NCI-H2107 (cell line): Measurements from ENCODE around the gene KRT14.
"Not testable (repeated sequence)": the region's sequence is repeated elsewhere in the genome, so short reads cannot be mapped to it uniquely, and the experiment has no call there.

Source experiments
- DNase-seq: peaks from one replicate; lab custom pipeline; 2025; lab: John Stamatoyannopoulos, UW

Gene KRT14

GRCh38 chr17:41547378-41547841, 39.3 kb downstream of the KRT14 start:
- DNase-seq, result no peak

GRCh38 chr17:41546819-41547218, 39.9 kb downstream of the KRT14 start:
- no peak for DNase-seq

DNA sequence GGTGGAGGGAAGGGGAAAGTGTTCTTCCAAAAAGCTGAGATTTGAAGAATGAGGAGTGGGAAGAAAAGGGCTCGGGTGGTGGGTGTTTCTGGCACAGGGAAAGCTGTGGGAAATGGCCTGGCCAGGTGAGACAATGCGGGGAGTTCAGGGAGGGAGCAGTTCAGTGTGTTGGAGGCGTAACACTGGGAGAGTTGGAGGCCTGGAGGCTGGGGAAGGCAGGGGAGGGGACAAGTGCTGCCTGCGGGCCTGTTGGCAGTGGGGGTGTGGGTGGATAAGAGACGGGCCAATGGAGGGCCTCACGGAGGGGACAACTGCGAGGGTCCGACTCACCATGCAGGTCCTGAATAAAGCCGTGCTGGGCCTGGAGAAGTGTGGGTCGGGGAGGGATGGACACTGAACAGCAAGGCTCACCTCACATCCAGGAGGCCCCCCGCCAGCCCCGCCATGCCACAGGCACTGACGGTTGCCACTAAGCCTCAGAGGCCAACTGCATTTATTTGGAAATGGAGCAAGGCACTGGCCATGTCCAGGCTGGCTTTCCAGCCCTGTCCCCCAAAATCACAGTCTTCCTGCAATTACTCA, 40.8 kb downstream of the KRT14 start:
- no peak for DNase-seq

DNA sequence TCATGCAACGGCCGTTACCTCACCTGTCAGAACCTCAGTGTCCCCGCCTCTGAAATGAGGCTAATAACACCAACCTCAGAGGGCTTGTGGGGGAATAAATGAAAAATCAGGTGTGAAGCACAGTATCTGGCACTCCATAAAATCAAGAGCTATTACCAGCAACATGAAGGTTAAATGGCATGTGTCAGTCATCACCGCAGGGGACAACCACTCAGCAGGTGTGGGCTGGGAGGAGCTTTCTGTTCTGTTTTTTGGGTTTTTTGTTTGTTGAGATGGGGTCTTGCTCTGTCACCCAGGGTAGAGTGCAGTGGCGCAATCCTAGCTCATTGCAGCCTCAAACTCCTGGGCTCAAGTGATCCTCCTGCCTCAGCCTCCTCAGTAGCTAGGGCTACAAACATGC, 41.8 kb downstream of the KRT14 start:
- DNase-seq, result no peak

DNA sequence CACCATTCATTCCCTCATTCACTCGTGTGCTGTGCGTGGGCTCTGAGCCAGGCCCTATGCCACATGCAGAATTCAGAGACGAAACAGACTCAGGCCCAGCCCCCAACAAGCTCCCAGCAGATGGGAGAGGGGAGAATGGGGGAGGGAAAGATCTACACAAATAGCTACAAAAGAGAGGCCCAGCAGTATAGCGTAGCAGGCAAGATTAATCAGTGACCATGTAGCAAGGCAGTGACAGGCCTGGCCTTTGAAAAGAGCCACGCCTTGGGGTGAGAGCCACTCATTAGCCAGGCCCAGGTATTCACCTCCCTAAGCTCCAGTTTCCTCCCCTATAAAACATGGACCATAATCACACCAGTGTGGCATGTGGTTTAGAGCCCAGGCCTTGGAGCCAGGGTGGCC, 42.2 kb downstream of the KRT14 start:
- no peak for DNase-seq

GRCh38 chr17:41542786-41543185, 43.9 kb downstream of the KRT14 start:
- not testable (repeated sequence) for DNase-seq

- no peak for DNase-seq
Measured at GRCh38 chr17:41542357-41542756, 44.3 kb downstream of the KRT14 start.

- DNase-seq, result no peak
Measured at GRCh38 chr17:41540921-41541625, 45.6 kb downstream of the KRT14 start.

DNA sequence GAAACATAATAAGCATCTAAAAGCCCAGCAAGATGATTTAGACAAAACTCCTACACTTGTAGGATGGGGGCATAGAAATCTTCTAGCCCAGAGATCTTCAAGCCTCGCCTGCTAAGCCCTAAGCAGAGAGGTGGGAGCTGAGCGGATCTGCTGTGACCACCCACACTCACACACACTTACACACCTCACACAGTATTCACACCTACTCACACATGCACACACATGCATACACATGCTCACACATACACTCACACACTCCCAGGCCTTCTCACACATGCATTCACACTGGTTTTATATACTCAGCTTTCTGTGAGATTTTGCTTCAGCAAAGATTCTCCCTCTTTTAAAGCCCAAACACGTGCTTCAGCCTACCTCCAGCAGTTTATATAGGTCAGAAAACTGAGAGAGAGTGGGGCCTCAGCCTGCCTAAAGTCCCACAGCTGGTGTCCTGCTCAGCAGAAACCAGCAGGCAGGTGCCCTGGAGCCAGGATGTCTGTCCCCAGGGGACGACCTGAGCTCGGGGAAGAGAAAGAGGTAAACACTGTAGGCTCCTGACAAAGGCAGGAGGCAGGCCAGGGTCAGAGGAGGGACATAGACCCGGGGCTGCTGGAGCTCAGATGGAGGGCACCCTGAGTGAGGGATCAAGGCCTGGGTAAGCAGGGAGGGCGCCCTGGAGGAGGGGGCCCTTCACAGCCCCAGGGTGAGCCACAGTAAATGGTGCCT, 46.6 kb downstream of the KRT14 start:
- DNase-seq, result no peak

- no peak for DNase-seq
Measured at GRCh38 chr17:41539071-41539492, 47.6 kb downstream of the KRT14 start.

DNA sequence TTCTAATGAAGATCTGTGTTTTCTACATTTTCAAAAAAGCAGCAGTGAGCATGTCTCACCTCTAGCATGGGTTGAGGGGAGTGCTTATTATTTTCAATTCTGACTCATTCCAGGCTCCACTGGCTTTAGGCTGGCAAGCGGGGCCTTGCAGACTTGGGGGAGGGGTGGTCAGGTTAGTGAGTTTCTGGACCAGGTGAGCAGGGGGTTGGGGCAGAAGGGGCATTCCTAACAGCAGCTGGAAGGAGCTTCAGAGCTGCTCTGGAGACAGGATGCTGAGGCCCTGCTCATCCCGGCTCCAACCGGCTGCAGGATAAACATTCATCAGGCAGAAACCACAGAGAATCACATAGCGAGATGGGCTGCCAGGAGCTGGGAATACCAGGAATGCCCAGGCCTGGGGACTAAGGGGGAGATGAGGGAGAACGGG, 48.1 kb downstream of the KRT14 start:
- DNase-seq, result no peak

GRCh38 chr17:41537990-41538389, 48.7 kb downstream of the KRT14 start:
- DNase-seq, result no peak

DNA sequence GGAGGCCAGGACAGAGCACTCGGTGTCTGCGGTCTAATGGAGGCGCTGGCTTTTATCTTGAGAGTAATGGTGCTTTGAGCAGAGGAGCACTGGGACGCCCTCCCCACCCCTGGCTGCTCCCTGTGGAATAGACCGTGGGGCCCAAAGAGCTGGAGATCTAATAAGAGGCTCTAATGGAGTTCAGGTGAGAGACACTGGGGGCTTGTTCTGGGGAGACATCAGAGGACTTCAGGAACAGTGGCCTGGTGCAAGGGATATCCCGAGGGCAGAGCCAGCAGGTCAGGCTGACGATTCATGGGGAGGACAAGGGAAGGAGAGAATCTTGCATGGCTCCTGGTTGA, 49.1 kb downstream of the KRT14 start:
- no peak for DNase-seq

DNA sequence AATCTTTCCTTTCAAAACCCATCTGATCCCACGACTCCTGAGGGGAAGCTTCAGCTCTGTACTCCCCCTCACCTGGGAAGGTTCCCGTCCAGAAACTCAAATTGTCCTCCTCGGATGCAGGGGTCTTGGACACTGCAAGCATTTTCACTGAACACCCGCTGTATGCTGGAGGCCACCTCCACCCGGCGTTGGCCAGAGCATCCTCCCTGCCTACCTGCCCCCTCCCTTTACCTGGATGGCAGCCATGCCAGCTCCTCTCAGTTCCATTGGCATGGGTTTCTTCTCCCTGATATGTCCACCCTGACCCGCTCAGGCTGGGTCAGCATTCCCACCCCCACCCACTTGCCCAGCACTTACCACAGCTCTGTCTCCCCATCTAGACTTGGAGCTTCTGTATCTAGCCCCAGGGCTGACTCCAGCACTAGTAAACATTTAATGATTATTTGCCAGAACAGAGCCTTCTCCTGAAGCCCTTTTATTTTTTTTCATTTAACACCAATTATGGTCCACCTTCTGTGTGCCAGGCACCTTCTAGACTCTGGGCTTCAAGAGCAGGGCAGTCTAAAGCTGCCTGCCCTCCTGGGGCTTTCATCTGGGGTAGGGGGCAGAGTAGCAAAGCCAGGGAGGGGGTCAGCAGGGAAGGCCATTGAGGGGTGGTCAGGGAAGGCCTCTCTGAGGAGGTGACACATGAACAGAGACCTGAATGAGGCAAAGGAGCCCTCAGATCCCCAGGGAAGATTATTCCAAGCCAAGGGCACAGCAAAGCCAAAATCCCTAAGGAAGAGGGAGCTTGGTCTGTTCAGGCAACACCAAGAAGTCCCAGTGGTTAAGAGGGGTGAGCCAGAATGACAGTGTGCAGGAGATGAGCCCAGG, 49.7 kb downstream of the KRT14 start:
- DNase-seq, result no peak

- no peak for DNase-seq
Measured at GRCh38 chr17:41535764-41536481, 50.8 kb downstream of the KRT14 start.

- DNase-seq, result no peak
Measured at GRCh38 chr17:41534899-41535546, 51.7 kb downstream of the KRT14 start.

- no peak for DNase-seq
Measured at GRCh38 chr17:41533613-41534012, 53.1 kb downstream of the KRT14 start.

GRCh38 chr17:41532947-41533570, 53.6 kb downstream of the KRT14 start:
- DNase-seq, result no peak
